ENCODE measurements around the gene ZNF280A.

The ZNF280A gene

GRCh38 chr22:22520020-22520656 is at the start of gene ZNF280A:
TSS of gene ZNF280A (minus strand) at chr22:22520270. CDS start at chr22:22515630, 4,640 bp downstream.
- DNase-seq = no peak

GRCh38 chr22:22569218-22569617 is 49.1 kb upstream of the ZNF280A start:
- no peak for DNase-seq

- no peak for DNase-seq
Observed at GRCh38 chr22:22565981-22566380, 45.9 kb upstream of the ZNF280A start.

- peak; percentile 62 for DNase-seq
Observed at GRCh38 chr22:22558972-22559603, 39.0 kb upstream of the ZNF280A start, which contains the start of gene PRAME. TSS of gene PRAME (minus strand) at chr22:22559265. CDS start at chr22:22556832, 2,433 bp downstream.

GRCh38 chr22:22558071-22558971 is 38.3 kb upstream of the ZNF280A start:
- DNase-seq = no peak

GRCh38 chr22:22556995-22557925 is 37.2 kb upstream of the ZNF280A start:
- DNase-seq = no peak

- no peak for DNase-seq
Observed at GRCh38 chr22:22556578-22556977, 36.5 kb upstream of the ZNF280A start.

GRCh38 chr22:22555596-22555995 is 35.5 kb upstream of the ZNF280A start:
- DNase-seq = no peak

GRCh38 chr22:22554587-22555284 is 34.7 kb upstream of the ZNF280A start:
- DNase-seq = no peak

GRCh38 chr22:22553735-22554586 is 33.9 kb upstream of the ZNF280A start:
- no peak for DNase-seq

GRCh38 chr22:22553141-22553540 is 33.1 kb upstream of the ZNF280A start:
- no peak for DNase-seq

GRCh38 chr22:22552630-22553029 is 32.6 kb upstream of the ZNF280A start:
- no peak for DNase-seq

GRCh38 chr22:22550789-22551434 is 30.8 kb upstream of the ZNF280A start:
- no peak for DNase-seq

- DNase-seq = no peak
Observed at GRCh38 chr22:22548910-22549309, 28.8 kb upstream of the ZNF280A start.

GRCh38 chr22:22548317-22548716 is 28.2 kb upstream of the ZNF280A start:
- no peak for DNase-seq

GRCh38 chr22:22547692-22548300 is 27.7 kb upstream of the ZNF280A start:
- DNase-seq = no peak

- DNase-seq = no peak
Observed at GRCh38 chr22:22547226-22547625, 27.2 kb upstream of the ZNF280A start.

- DNase-seq = no peak
Observed at GRCh38 chr22:22546490-22546889, 26.4 kb upstream of the ZNF280A start.

GRCh38 chr22:22545084-22545483 is 25.0 kb upstream of the ZNF280A start:
- no peak for DNase-seq
